Uterus (tissue), 2 donors: ENCODE data around the gene DOP1B.

Experiments
- POLR2A ChIP-seq, 2 donors: fragments of 450-650 bp; IDR thresholded peaks; one replicate each; pipeline ENCODE4 v1.6.1; 2016; ENCODE audit warnings: antibody characterized with exemption in 2 of 2, mild to moderate bottlenecking in 1 of 2, moderate library complexity in 1 of 2
- TF ChIP-seq, protein P1 (sequence below), 4 experiments: fragments of 200-600 bp in 2 of 4; fragments of 450-650 bp in 2 of 4; sonication (generic) in 2 of 4; IDR thresholded peaks; one replicate each; pipeline ENCODE4 v1.5.1; 2016 to 2019; ENCODE audit warnings: antibody characterized with exemption in 4 of 4, mild to moderate bottlenecking in 2 of 4, moderate library complexity in 1 of 4

GRCh38 chr21:36148886-36149285, 7.7 kb upstream of the DOP1B start:
- TF ChIP-seq, protein P1, sequence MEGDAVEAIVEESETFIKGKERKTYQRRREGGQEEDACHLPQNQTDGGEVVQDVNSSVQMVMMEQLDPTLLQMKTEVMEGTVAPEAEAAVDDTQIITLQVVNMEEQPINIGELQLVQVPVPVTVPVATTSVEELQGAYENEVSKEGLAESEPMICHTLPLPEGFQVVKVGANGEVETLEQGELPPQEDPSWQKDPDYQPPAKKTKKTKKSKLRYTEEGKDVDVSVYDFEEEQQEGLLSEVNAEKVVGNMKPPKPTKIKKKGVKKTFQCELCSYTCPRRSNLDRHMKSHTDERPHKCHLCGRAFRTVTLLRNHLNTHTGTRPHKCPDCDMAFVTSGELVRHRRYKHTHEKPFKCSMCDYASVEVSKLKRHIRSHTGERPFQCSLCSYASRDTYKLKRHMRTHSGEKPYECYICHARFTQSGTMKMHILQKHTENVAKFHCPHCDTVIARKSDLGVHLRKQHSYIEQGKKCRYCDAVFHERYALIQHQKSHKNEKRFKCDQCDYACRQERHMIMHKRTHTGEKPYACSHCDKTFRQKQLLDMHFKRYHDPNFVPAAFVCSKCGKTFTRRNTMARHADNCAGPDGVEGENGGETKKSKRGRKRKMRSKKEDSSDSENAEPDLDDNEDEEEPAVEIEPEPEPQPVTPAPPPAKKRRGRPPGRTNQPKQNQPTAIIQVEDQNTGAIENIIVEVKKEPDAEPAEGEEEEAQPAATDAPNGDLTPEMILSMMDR (IDR thresholded peaks at IDR 0.05): no peak
- TF ChIP-seq POLR2A (IDR thresholded peaks at IDR 0.05): no peak
